Peyer's patch (tissue), 4 donors: ENCODE results near the gene FAM234B. TPM values are rescaled to one million over a fixed set of nuclear protein-coding genes. Genes with fewer than 3 reads are reported as not detected.

ENCODE experiments used
- DNase-seq, 3 donors: peaks; one replicate each; pipeline ENCODE4 v3.0.0-alpha.2; 2017 to 2019
- H3K27ac ChIP-seq, 4 donors: fragments of 200-600 bp; sonication (generic); one replicate each; pipeline ENCODE4 v1.5.1; 2016 to 2019
- H3K27me3 ChIP-seq, 2 donors: fragments of 200-600 bp; sonication (generic); one replicate each; pipeline ENCODE4 v1.5.1; 2019
- H3K36me3 ChIP-seq, 3 donors: fragments of 200-600 bp; sonication (generic); one replicate each; pipeline ENCODE4 v1.5.1; 2016 to 2019
- H3K4me1 ChIP-seq, 4 donors: fragments of 200-600 bp; sonication (generic); one replicate each; pipeline ENCODE4 v1.5.1; 2016 to 2019
- H3K4me3 ChIP-seq, 4 donors: fragments of 200-600 bp; sonication (generic); 1 replicate in 3 of 4; 2 replicates in 1 of 4; pipeline ENCODE4 v1.5.1; 2016 to 2019; ENCODE audit warnings: mild to moderate bottlenecking in 1 of 4
- H3K9me3 ChIP-seq, 4 donors: fragments of 200-600 bp; sonication (generic); one replicate each; pipeline ENCODE4 v1.5.1; 2016 to 2019; ENCODE audit warnings: mild to moderate bottlenecking in 1 of 4
- CTCF ChIP-seq, 6 experiments: fragments of 450-650 bp in 4 of 6; fragments of 200-600 bp in 2 of 6; sonication (generic) in 1 of 6; IDR thresholded peaks; one replicate each; pipeline ENCODE4 v1.5.1; 2017 to 2019; ENCODE audit warnings: antibody characterized with exemption in 6 of 6, mild to moderate bottlenecking in 3 of 6, moderate library complexity in 1 of 6
- POLR2A ChIP-seq, 2 donors: fragments of 450-650 bp; IDR thresholded peaks; one replicate each; pipeline ENCODE4 v1.5.1; 2017; ENCODE audit warnings: antibody characterized with exemption in 2 of 2, mild to moderate bottlenecking in 2 of 2, moderate library complexity in 2 of 2
- total RNA-seq, 4 donors: library from RNA; depleted of rRNA; stranded (reverse); fragments of >200 nt; gene quantifications; one replicate each; pipeline ENCODE4 v1.1.0, GENCODE V29; 2016

FAM234B gene
- total RNA-seq, 4 donors from 2014 or later: 6.5 to 9.1 (median 7.2) TPM

GRCh38 chr12:13024531-13024916, 19.7 kb upstream of the FAM234B start:
- no peaks in the 10 kb centered on the region for H3K27me3 ChIP-seq
- no peak overlapping the region for H3K4me3 ChIP-seq
- DNase-seq: no peak
- no peaks in the 10 kb centered on the region for H3K36me3 ChIP-seq
- H3K27ac ChIP-seq: no peak overlapping the region
- H3K9me3 ChIP-seq: no peaks in the 10 kb centered on the region
- no peaks in the 10 kb centered on the region for H3K4me1 ChIP-seq
- no peak for TF ChIP-seq CTCF (IDR thresholded peaks at IDR 0.05)
- TF ChIP-seq POLR2A (IDR thresholded peaks at IDR 0.05): no peak

GRCh38 chr12:13026286-13026685, 17.9 kb upstream of the FAM234B start:
- Histone ChIP-seq H3K9me3 (no peaks in the 10 kb centered on the region), H3K4me3 (no peak overlapping the region), H3K36me3 (no peaks in the 10 kb centered on the region), H3K4me1 (no peaks in the 10 kb centered on the region), H3K27ac (no peak overlapping the region), H3K27me3 (no peaks in the 10 kb centered on the region)
- DNase-seq: no peak
- no peak for TF ChIP-seq POLR2A (IDR thresholded peaks at IDR 0.05)
- no peak for TF ChIP-seq CTCF (IDR thresholded peaks at IDR 0.05)

GRCh38 chr12:13027032-13027431, 17.1 kb upstream of the FAM234B start:
- no peaks in the 10 kb centered on the region for H3K27me3 ChIP-seq

GRCh38 chr12:13027508-13027907, 16.7 kb upstream of the FAM234B start:
- Histone ChIP-seq H3K4me1 (no peaks in the 10 kb centered on the region), H3K36me3 (no peaks in the 10 kb centered on the region), H3K27ac (no peak overlapping the region), H3K9me3 (no peaks in the 10 kb centered on the region), H3K4me3 (no peak overlapping the region), H3K27me3 (no peaks in the 10 kb centered on the region)
- no peak for DNase-seq
- TF ChIP-seq CTCF (IDR thresholded peaks at IDR 0.05): no peak
- TF ChIP-seq POLR2A (IDR thresholded peaks at IDR 0.05): no peak

More at GRCh38 chr12:13027032-13027431, 17.1 kb upstream of the FAM234B start:
- no peak for TF ChIP-seq CTCF (IDR thresholded peaks at IDR 0.05)
- TF ChIP-seq POLR2A (IDR thresholded peaks at IDR 0.05): no peak
- no peak for DNase-seq
- H3K4me3 ChIP-seq: no peak overlapping the region
- H3K4me1 ChIP-seq: no peaks in the 10 kb centered on the region
- H3K27ac ChIP-seq: no peak overlapping the region
- no peaks in the 10 kb centered on the region for H3K9me3 ChIP-seq
- no peaks in the 10 kb centered on the region for H3K36me3 ChIP-seq

GRCh38 chr12:13028825-13029570, 15.2 kb upstream of the FAM234B start:
- TF ChIP-seq CTCF (IDR thresholded peaks at IDR 0.05) (no peak), POLR2A (IDR thresholded peaks at IDR 0.05) (no peak)

More at GRCh38 chr12:13028825-13029570, 15.2 kb upstream of the FAM234B start:
- H3K27me3 ChIP-seq: no peaks in the 10 kb centered on the region
- H3K9me3 ChIP-seq: no peaks in the 10 kb centered on the region
- no peaks in the 10 kb centered on the region for H3K36me3 ChIP-seq
- no peaks in the 10 kb centered on the region for H3K4me1 ChIP-seq
- DNase-seq: no peak
- H3K4me3 ChIP-seq: no peak overlapping the region
- H3K27ac ChIP-seq: no peak overlapping the region
